ENCODE results near the gene WNT6.

WNT6 gene

DNA sequence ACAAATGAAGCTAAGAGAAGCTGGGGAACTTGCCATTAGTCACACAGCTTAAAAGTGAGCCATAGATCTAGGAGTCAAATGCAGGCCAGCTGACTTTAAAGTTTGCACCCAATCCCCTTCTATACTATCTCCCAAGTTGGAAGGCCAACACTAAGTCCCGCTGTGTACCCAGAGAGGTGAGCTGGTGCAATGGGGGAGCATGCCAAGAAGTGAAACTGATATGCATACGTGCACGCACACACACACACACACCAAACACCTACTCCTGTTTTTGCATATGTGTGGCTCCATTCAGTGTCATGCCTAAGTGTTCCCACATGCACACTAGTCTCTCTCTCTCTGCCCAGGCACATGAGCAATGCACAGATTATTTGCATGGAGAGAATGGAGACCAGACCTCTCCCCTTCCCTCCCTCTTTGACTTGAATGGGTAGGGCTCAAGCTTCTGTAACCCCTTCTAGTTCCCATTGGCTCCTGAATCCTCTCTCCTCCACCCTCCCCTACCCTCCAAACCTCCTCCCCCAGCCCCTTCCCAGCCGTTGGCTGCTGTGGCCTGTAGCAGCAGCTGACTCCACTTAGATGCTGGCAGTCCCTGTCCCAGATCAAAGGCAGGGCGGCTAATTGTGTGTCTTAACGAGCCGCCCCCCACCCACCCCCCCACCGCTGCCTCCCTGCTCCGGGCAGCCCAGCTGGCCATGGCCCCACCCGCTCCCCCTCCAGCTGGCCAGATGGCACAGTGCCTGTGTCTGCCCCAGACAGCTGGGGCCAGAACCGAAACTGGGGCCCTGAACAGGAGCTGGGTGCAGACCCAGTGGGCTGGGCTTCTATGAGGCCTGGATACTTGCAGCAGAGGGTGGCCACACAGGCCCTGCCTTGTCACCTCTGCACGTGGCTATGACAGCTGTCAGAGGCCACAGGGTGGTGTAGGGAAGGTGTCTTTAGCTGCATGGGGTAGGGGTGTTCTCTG lies 26.7 kb downstream of the WNT6 start:
- TF ChIP-seq PAX5 (IDR thresholded peaks at IDR 0.05; ENCODE audit: insufficient read depth, low read length, severe bottlenecking), result no peak
- TF ChIP-seq POLR2A (IDR thresholded peaks at IDR 0.05; ENCODE audit: low read depth, low read length), result no peak; the same call in 1 of the 2 replicates
- TF ChIP-seq TAF1 (IDR thresholded peaks at IDR 0.05; ENCODE audit: low read depth, low read length), result no peak
- TF ChIP-seq POLR2AphosphoS5 (IDR thresholded peaks at IDR 0.05; ENCODE audit: low read depth, low read length), result no peak
- peak; percentile 100 for TF ChIP-seq POU2F2 (IDR thresholded peaks at IDR 0.05; ENCODE audit: low read depth, low read length)
- peak; percentile 35; the same call in 1 of the 2 replicates for TF ChIP-seq SPI1 (IDR thresholded peaks at IDR 0.05; ENCODE audit: low read depth, low read length)
- DNase-seq (ENCODE audit: insufficient read length, low spot score), result peak; percentile 50
- FAIRE-seq, result peak; percentile 100

DNA sequence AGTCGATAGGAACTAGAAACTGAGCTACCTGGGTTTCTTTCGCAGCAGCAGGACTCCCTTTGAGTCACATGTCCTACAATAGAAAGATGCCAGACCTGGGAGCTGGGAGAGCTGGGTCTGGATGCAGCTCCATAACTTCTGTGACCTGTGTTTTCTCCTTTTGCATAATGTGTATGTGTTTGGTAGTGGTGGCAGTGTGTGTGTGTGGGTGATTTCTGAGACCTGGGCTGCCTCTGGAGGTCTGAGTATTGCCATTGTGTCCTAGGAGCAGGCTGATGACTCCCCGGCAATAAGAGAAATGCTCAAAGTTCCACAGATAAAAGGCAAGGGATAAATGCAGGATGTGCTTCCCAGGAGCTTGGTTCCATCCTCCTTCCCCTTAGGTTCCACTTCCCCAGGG lies 27.5 kb downstream of the WNT6 start:
- DNase-seq (ENCODE audit: insufficient read length, low spot score) (no peak), FAIRE-seq (no peak)
- TF ChIP-seq PAX5 (IDR thresholded peaks at IDR 0.05; ENCODE audit: insufficient read depth, low read length, severe bottlenecking), result no peak
- TF ChIP-seq POLR2A (IDR thresholded peaks at IDR 0.05; ENCODE audit: low read depth, low read length), result no peak
- TF ChIP-seq POU2F2 (IDR thresholded peaks at IDR 0.05; ENCODE audit: low read depth, low read length), result no peak
- TF ChIP-seq TAF1 (IDR thresholded peaks at IDR 0.05; ENCODE audit: low read depth, low read length), result no peak
- TF ChIP-seq SPI1 (IDR thresholded peaks at IDR 0.05; ENCODE audit: low read depth, low read length), result 0 out of 2 replicates have a peak, but pooled peaks have one; percentile 18

DNA sequence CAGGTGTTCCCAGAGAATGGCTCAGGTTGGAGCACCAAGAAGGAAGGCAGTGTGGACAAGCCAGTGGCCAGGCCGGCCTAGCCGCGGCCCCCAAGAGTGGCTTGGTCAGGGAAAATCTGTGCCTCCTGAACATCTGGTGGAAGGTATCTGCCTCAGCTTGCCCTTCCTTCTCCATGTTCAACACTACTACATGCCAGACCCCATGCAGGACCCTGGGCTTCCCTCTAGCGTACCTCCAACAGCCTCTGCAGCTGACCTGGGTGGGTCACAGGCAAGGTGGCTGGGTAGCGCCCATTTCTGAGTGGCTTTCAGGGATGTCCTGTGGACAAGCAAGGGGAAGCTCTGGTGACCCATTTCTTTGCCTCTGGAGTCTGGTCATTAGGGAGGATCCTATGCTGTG lies 28.7 kb downstream of the WNT6 start:
- TF ChIP-seq TAF1 (IDR thresholded peaks at IDR 0.05; ENCODE audit: low read depth, low read length) (no peak), POLR2A (IDR thresholded peaks at IDR 0.05; ENCODE audit: low read depth, low read length) (no peak), POLR2AphosphoS5 (IDR thresholded peaks at IDR 0.05; ENCODE audit: low read depth, low read length) (no peak), PAX5 (IDR thresholded peaks at IDR 0.05; ENCODE audit: insufficient read depth, low read length, severe bottlenecking) (no peak), SPI1 (IDR thresholded peaks at IDR 0.05; ENCODE audit: low read depth, low read length) (no peak), POU2F2 (IDR thresholded peaks at IDR 0.05; ENCODE audit: low read depth, low read length) (no peak)
- FAIRE-seq, result no peak

DNA sequence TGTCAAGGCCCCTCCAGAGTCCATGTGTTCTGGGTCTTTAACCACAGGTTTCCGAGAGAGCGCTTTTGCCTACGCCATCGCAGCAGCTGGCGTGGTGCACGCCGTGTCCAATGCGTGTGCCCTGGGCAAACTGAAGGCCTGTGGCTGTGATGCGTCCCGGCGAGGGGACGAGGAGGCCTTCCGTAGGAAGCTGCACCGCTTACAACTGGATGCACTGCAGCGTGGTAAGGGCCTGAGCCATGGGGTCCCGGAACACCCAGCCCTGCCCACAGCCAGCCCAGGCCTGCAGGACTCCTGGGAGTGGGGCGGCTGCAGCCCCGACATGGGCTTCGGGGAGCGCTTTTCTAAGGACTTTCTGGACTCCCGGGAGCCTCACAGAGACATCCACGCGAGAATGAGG lies 30.3 kb downstream of the WNT6 start:
- DNase-seq (ENCODE audit: insufficient read length, low spot score), result no peak
- TF ChIP-seq SPI1 (IDR thresholded peaks at IDR 0.05; ENCODE audit: low read depth, low read length) (no peak), POU2F2 (IDR thresholded peaks at IDR 0.05; ENCODE audit: low read depth, low read length) (no peak), TAF1 (IDR thresholded peaks at IDR 0.05; ENCODE audit: low read depth, low read length) (no peak), PAX5 (IDR thresholded peaks at IDR 0.05; ENCODE audit: insufficient read depth, low read length, severe bottlenecking) (no peak), POLR2AphosphoS5 (IDR thresholded peaks at IDR 0.05; ENCODE audit: low read depth, low read length) (no peak), POLR2A (IDR thresholded peaks at IDR 0.05; ENCODE audit: low read depth, low read length) (no peak)
- no peak for FAIRE-seq

More for the DNA sequence above, 28.7 kb downstream of the WNT6 start:
- no peak for DNase-seq (ENCODE audit: insufficient read length, low spot score)

DNA sequence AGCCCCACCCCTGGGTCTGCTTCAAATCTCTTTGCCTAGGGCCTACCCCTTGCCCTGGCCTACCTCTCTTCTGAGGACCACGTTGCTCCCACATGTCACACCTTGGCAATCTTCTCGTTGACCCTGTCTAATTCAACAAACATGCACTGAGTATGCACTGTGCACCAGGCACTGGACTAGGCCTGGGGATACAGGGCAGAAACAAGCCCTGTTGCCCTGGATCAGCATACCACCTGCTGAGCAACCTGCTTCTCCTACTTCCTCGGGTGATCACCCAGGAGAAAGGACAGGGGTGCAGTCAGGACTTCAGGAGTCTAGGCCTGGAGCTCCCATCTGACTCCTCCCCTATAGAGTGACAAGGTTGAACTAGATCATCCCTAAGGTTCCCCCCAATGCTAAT lies 30.8 kb downstream of the WNT6 start:
- no peak for FAIRE-seq
- TF ChIP-seq POLR2A (IDR thresholded peaks at IDR 0.05; ENCODE audit: low read depth, low read length), result no peak
- no peak for TF ChIP-seq POU2F2 (IDR thresholded peaks at IDR 0.05; ENCODE audit: low read depth, low read length)
- TF ChIP-seq PAX5 (IDR thresholded peaks at IDR 0.05; ENCODE audit: insufficient read depth, low read length, severe bottlenecking), result no peak
- TF ChIP-seq TAF1 (IDR thresholded peaks at IDR 0.05; ENCODE audit: low read depth, low read length), result no peak
- no peak for TF ChIP-seq POLR2AphosphoS5 (IDR thresholded peaks at IDR 0.05; ENCODE audit: low read depth, low read length)
- TF ChIP-seq SPI1 (IDR thresholded peaks at IDR 0.05; ENCODE audit: low read depth, low read length), result no peak
- DNase-seq (ENCODE audit: insufficient read length, low spot score), result no peak

DNA sequence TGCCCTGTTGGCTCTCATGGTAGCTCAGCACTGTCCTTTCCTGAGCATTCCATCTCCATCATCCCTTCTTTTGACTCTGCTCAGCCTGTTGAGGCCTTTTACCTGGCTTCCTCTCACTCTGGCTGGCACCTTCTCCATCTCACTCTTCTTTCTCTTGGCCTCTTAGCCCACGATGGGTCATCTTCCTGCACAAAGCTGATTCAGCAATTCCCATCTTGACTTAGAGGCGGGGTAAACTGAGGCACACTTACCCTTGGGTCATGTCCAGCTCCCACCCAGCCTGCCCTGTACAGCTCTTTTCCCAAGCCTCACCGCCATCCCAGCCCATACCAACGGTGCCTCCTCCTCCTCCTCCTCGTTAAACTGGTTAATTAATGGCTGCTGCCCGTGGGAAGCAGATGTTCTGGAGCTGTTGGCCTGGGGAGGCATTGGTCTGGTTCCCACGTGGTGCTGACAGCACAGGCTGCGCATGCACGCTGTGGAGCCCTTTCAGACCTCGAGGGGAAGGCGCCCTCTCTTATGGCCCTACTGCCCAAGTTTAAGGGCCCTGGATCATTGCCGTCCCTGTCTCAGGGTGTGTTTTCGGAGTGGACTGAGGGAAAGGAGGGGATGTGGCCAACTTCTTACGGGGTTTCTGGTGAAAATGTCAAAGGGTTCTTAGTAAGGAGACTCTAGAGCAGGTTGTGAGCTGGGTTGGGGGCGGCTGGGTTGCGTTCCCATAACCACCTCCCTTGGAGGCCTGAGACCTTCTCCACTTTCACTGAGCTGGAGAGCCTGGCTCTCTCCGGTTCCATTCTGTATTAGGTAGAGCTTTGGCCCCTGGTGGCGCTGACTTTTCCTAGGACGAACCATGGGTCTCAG lies 31.9 kb downstream of the WNT6 start:
- FAIRE-seq, result peak; percentile 20
- no peak for TF ChIP-seq POU2F2 (IDR thresholded peaks at IDR 0.05; ENCODE audit: low read depth, low read length)
- no peak for TF ChIP-seq POLR2AphosphoS5 (IDR thresholded peaks at IDR 0.05; ENCODE audit: low read depth, low read length)
- TF ChIP-seq TAF1 (IDR thresholded peaks at IDR 0.05; ENCODE audit: low read depth, low read length), result no peak
- no peak for TF ChIP-seq SPI1 (IDR thresholded peaks at IDR 0.05; ENCODE audit: low read depth, low read length)
- TF ChIP-seq POLR2A (IDR thresholded peaks at IDR 0.05; ENCODE audit: low read depth, low read length), result no peak
- no peak for TF ChIP-seq PAX5 (IDR thresholded peaks at IDR 0.05; ENCODE audit: insufficient read depth, low read length, severe bottlenecking)
- DNase-seq (ENCODE audit: insufficient read length, low spot score), result no peak

DNA sequence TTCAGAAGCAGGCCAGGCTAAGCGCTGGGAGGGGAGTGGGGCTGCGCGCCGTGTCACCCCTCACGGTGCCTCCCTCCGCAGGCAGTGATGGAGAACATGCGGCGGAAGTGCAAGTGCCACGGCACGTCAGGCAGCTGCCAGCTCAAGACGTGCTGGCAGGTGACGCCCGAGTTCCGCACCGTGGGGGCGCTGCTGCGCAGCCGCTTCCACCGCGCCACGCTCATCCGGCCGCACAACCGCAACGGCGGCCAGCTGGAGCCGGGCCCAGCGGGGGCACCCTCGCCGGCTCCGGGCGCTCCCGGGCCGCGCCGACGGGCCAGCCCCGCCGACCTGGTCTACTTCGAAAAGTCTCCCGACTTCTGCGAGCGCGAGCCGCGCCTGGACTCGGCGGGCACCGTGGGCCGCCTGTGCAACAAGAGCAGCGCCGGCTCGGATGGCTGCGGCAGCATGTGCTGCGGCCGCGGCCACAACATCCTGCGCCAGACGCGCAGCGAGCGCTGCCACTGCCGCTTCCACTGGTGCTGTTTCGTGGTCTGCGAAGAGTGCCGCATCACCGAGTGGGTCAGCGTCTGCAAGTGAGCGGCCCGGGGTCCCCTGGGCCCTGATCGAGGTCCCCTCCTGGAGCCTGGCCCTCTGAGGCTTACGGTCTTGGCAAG lies 33.2 kb downstream of the WNT6 start:
- peak; percentile 73 for DNase-seq (ENCODE audit: insufficient read length, low spot score)
- FAIRE-seq, result peak; percentile 100
- TF ChIP-seq SPI1 (IDR thresholded peaks at IDR 0.05; ENCODE audit: low read depth, low read length) (peak; percentile 67), TAF1 (IDR thresholded peaks at IDR 0.05; ENCODE audit: low read depth, low read length) (no peak), PAX5 (IDR thresholded peaks at IDR 0.05; ENCODE audit: insufficient read depth, low read length, severe bottlenecking) (peak; percentile 21), POLR2AphosphoS5 (IDR thresholded peaks at IDR 0.05; ENCODE audit: low read depth, low read length) (peak; percentile 50; the same call in 1 of the 2 replicates), POU2F2 (IDR thresholded peaks at IDR 0.05; ENCODE audit: low read depth, low read length) (no peak), POLR2A (IDR thresholded peaks at IDR 0.05; ENCODE audit: low read depth, low read length) (no peak)

DNA sequence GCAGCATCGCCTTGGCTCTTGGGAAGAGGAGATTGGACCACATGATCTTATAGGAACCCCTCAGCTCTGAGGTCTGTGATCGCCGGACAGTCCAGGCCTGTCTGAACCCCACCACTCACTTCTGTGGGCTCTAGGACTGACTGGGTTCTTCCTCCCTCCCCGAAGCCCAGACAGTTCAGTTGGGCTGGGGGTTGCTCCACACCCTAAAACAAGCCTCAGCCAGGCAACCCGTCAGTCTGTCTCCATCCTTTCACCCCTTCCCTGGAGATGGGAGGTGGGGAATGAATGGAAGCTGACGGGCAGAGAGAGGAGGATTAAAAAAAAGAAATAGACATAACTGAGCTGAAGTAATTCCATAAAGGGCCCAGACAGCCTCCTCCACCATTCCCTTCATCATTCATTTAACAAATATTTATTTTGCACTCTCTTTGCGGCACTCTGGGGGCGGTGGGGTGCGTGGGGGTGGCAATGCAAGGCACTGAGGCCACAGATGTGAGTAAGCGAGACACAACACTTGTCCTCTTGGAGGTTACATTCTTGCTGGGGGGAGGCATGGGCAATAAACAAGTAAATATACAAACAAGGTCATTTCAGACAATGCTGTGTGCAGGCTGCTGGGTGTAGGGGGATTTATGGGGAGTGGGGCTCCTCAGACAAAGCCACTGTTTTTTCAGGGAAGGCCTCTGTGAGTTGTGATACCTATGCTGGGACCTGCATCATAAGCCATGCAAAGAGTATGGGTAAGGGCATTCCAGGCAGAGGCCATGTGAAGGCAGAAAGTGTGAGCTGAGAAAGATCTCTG lies 33.9 kb downstream of the WNT6 start:
- FAIRE-seq, result no peak
- no peak for DNase-seq (ENCODE audit: insufficient read length, low spot score)
- no peak for TF ChIP-seq PAX5 (IDR thresholded peaks at IDR 0.05; ENCODE audit: insufficient read depth, low read length, severe bottlenecking)
- TF ChIP-seq POU2F2 (IDR thresholded peaks at IDR 0.05; ENCODE audit: low read depth, low read length), result no peak
- TF ChIP-seq SPI1 (IDR thresholded peaks at IDR 0.05; ENCODE audit: low read depth, low read length), result no peak
- TF ChIP-seq POLR2AphosphoS5 (IDR thresholded peaks at IDR 0.05; ENCODE audit: low read depth, low read length), result no peak
- no peak for TF ChIP-seq POLR2A (IDR thresholded peaks at IDR 0.05; ENCODE audit: low read depth, low read length)
- TF ChIP-seq TAF1 (IDR thresholded peaks at IDR 0.05; ENCODE audit: low read depth, low read length), result no peak
